GM18868 (cell line): ENCODE measurements around the gene TPPP3.

Experiments
- ATAC-seq: cut with Tn5 transposase; IDR thresholded peaks from one replicate; pipeline ENCODE4 v1.9.1; 2021; ENCODE audit warnings: mild to moderate bottlenecking, moderate library complexity; ENCODE audit not compliant: unreplicated experiment

Gene TPPP3

DNA sequence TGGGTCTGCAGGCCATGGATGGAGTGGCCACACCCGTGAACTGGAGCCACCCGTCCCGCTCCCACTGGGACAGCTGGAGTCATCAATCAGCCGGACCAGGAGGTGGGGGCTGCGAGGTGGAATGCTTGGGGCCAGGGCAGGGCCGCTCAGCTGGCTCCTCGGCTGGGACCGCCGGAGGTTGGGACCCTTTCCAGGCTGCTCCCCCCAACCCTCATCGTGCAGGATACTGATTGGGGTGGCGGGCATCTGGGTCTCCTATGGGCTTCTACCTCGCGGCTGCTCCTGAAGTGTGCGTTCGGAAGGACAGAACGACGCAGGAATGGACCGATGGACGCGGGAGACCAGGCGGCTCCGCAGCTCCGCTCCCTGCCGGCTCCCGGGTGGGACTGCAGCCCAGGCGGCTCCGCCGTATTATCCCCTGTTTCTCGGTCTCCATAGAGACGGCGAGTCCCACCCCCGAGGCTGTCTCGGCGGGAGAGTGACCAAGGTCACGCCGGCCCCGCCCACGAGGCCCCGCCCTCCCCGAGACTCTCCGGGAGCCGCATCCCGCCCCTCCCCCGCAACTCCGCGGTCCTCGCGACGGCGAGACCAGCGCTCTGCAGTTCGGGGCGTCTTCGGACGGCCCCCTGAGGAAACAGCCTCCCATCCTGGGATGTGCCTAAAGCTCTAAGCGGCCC, at the start of gene TPPP3:
TSS of gene TPPP3 (minus strand) at position 388 of the 677 bp plus-strand sequence. CDS start 2,387 bp downstream, outside the sequence.
- no peak for ATAC-seq

DNA sequence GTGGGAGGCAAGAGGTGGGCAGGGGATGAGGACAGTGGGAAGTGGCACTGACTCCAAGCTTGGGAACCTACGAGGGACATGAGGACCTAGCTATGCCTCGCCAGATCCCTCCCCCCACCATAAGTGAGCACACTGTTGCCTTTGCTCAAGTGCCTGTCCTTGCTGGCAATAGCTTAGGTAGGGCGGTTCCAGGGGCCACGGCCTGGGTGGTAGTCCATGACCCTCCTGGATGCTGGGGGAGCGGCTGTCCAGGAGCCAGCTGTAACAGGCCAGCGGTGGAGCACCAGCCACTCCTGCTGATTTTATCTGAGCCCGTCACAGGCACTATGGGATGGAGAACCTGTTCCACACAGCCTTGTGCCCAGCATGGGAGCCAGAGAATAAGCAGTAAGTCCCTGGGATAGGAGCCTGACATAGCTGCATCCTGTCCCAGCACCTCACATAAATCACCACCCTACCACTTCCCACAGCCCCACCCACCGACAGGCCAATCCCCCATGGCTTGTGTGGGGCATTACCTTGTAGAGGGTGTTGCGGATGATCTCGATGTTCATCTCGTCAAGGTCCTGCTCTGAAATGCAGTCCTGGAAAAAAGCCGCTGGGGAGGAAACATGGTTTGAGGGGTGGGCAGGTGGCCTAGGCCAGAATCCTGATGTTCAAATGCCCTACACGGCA, 49.4 kb upstream of the TPPP3 start:
- ATAC-seq, result no peak

DNA sequence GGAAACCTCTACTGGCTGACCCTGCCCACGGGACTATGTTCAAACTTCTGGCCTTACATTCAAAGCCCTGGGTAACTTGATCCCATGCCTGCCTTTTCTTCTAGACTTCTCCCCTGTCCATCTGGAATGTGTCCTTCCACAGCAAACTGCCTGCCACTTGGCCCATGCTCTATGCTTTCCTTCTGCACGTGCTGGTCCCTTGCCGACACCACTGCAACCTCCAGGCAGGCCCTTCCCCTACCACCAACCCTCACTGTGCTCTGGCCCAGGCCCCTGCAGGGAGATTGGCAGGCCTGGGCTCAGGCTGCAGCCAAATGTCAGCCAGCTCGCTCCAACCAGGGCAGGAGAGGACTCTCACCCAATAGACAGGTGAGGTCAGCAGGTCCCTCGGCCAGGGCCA, 48.6 kb upstream of the TPPP3 start:
- ATAC-seq, result no peak

DNA sequence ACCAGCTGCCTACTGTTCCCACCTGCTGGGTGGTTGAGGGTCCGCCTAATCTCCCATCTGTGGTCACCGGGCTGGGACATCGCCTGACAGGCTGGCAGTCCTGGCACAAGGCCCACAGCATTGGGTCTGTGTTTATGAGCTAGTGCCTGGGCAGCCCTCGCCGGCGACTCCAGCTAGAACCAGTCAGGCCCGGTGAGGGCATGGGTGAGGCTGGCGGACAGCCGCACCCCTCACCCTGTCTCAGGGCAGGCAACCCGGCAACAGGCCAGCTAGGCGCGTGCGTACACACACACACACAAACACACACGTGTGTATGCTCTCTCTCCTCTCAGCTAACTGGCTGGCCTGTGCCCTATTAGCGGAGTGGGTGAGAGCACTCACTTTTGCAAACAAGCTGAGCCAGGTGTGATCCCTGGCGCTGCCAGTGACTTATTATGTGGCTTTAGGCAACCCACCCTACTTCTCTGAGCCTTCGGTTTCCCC, 48.0 kb upstream of the TPPP3 start:
- ATAC-seq, result no peak

DNA sequence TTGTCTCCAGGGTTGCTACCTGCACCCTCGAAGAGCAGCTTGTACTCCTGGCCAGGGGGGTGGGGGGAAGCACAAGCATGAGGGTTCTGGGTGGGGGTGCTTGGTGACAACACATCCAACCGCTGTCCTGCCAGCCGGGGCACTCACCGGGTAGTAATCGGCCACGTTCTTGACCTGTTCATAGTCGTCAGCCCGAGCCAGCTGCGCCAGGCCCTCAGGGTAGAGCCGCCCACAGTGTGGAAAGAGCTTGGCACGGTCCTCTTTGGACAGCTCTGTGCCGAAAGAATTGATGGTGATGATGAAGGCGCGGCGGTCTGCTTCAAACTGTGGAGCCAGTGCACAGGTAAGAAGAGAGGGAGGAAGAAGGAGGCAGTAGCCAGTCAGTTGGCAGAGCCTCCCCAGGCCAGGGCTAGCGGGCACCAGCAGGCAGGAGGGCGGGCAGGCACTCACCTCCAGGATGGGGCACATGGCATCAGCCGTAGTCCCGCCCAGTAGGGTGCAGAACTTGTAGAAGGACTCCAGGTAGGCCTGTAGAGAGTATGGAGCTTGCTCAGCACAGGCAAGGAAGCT, 45.6 kb upstream of the TPPP3 start:
- no peak for ATAC-seq

DNA sequence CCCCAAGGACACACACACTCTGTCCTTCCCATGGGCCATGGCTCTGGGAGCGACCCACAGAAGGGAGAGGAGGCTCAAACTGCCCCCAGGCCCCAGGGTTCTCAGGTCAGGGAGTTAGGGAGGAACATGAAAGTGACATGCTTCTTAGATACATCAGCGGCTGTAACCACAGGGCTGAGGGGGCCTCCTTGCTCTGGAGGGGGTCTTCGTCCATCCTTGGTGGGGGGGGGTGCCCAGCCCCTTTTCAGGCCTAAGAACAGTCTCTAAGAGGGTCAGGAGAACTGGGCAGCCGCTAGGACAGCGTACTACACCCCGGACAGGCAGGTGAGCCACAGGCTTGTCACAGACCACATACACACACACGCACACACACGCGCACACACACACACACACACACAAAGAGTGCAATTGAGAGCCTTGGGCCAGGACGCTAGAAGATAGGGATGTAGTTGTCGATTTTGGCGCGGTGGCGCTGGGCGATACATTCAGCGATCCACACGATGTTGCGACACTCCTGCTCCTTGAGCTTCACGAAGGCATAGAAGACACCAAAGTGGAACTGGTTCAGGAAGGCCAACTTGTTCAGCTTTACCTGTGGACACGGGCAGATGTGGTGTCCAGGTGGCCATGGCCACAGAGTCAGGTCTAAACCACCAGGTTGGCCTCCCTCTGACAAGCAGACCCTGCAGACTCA, 44.9 kb upstream of the TPPP3 start:
- ATAC-seq, result no peak

DNA sequence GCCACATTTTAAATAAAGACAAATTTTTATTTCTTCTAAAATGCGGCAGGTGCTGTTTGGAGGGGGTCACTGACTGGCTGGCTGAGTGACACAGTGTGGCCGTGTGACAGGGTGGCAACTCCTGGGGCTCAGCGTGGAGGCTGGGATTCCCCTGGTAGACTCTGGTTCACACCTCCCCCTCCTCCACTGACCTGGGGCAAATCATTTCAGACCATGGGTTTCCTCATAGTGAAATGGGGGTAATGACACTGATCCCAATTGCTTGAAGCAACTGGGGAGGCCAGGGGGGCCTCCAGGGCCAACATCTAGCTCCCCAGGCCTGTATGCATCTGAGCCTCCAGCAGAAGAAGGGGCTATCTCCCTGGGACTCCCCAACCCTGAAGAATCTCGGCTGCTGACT, 44.2 kb upstream of the TPPP3 start:
- no peak for ATAC-seq

DNA sequence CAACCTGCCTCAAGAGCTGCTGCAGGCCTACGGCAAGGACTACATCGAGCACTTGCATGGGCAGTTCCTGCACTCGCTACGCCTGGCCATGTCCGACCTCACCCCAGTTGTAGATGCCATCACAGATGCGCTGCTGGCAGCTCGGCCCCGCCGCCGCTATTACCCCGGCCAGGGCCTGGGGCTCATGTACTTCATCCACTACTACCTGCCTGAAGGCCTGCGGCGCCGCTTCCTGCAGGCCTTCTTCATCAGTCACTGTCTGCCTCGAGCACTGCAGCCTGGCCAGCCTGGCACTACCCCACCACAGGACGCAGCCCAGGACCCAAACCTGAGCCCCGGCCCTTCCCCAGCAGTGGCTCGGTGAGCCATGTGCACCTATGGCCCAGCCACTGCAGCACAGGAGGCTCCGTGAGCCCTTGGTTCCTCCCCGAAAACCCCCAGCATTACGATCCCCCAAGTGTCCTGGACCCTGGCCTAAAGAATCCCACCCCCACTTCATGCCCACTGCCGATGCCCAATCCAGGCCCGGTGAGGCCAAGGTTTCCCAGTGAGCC, 43.4 kb upstream of the TPPP3 start:
- no peak for ATAC-seq

DNA sequence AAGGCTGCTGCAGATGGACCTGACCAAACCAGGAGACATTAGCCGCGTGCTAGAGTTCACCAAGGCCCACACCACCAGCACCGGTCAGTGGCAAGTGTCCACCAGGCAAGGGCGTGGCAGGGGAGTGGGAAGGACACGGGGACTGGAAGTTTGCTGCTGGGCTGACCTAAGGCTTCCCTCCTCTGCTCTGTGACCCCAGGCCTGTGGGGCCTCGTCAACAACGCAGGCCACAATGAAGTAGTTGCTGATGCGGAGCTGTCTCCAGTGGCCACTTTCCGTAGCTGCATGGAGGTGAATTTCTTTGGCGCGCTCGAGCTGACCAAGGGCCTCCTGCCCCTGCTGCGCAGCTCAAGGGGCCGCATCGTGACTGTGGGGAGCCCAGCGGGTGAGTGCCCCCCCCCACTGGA, 42.5 kb upstream of the TPPP3 start:
- ATAC-seq, result no peak

DNA sequence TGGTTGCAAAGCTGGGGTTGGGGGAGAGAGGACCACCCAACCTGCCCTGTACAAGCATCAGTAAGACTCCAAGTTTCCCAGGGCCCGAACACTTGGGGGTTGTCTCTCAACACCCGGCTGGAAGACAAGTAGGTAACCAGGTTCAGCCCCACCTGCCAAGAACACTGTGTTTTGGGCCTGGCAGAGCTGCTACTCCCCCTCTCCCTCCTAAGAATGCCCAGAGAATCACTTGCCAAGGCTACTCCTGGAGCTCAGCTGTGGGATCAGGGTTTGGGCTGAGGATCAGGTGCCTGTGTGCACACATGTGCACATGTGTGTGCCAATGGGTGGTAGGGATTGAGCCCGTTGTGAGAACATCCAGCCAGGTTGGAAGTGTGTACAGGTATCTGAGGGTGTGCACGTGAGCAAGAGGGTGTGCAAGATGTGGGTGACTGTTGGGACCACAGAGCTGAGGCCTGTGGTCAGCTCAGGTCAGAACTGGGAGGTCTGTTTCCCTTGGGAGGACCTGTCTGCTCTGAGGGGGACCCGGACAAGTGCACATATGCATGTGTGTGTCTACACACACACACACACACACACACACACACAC, 39.9 kb upstream of the TPPP3 start:
- no peak for ATAC-seq

DNA sequence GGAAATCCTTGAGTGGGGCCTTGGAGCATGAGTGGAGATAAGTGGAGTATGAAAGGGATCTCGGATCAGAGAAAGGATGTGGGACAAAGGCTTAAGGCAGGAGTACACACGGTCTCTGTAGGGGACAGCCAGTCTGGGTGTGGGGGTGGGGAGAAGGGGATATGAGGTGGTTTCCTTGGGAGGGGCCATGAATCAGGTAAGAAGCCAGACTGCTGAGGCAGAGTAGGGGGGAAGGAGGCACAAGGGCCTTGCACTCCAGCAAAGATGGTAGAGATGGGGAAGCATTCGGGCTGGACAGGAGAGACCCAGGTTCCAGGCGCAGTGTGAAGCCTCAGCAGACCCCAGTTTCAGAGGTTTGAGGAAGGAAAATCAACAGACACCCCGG, 39.2 kb upstream of the TPPP3 start:
- ATAC-seq, result no peak

DNA sequence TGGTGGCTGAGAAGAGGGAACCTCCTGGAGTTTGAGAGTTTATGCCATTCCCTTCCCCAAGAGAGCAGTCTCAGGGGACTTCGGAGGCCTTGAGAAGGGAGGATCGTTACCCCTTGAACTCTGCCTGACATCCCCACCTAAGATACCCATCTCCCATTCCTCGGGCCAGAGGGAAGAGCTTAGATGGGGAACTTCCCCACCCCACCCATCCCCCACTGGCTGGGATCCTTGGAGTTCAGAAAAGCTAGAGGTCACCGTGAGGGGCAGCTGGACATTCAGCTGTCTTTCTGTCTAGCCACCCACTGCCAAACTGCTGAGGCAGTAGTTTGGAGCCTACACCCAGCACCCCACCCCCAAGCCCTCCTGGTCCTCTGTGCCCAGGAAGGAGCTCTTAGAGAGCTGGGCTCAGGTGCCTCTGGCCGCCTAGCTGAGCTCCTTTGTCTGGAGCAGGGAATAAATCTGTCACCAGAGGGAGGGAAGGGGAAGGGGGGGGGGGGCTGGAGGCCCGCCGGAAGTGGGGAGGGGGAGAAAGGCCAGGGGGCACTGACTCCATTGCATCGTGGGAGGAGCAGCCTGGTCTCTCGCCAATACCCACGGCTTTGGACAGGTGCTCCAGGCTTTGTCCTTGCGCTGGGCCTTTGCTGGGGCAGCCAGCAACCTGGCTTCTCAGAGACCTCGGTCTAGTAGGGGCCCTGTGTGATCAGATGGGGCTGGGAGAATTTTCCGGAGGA, 38.6 kb upstream of the TPPP3 start:
- ATAC-seq, result no peak

DNA sequence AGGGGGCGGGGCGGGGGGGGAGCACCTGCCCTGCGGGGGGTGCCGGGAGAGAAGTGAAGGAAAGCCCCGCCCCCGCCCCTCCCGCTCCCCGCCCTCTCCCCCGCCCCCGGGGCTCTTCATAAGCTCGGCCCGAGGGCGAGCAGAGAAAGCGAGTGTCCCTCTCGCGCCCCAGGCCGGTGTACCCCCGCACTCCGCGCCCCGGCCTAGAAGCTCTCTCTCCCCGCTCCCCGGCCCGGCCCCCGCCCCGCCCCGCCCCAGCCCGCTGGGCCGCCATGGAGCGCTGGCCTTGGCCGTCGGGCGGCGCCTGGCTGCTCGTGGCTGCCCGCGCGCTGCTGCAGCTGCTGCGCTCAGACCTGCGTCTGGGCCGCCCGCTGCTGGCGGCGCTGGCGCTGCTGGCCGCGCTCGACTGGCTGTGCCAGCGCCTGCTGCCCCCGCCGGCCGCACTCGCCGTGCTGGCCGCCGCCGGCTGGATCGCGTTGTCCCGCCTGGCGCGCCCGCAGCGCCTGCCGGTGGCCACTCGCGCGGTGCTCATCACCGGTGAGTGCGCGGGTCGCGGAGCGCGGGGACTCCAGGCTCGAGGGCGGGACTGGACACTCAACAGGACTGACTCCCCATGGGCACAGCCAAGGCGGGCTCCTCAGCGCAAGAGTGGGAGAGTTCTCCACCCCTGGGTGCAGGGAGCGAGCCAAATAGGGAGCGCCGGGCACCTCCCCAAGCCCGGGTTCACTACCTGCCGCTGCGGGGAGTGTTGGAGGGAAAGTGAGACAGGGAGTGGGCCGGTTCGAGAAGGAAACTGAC, 37.9 kb upstream of the TPPP3 start, which contains the start of gene HSD11B2:
TSS of gene HSD11B2 (plus strand) at position 145 of the 798 bp plus-strand sequence. CDS start at position 273, 128 bp downstream.
- ATAC-seq, result no peak

DNA sequence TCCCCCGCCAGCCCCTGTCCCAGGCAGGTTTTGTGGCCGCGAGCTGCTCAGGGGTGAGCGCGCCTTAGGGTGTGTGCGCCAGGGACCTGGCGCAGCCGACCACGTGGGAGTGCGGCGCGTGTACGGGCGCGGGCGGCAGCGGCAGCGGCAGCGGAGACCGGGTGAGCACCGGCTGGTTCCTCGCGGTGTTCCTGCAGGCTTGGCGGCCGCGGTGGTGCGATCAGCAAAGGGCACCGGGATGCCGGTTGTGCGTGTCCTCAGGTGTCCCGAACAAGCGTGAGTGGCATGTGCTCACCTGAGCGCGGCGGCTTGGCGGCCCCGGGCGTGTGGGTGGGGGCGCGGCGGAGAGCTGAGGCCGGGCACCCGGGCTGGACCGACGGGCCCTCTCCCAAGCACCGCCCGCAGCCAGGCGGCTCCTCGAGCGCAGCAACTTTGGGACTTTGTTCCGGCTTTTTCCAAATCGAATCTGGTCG, 37.2 kb upstream of the TPPP3 start:
- ATAC-seq, result no peak

DNA sequence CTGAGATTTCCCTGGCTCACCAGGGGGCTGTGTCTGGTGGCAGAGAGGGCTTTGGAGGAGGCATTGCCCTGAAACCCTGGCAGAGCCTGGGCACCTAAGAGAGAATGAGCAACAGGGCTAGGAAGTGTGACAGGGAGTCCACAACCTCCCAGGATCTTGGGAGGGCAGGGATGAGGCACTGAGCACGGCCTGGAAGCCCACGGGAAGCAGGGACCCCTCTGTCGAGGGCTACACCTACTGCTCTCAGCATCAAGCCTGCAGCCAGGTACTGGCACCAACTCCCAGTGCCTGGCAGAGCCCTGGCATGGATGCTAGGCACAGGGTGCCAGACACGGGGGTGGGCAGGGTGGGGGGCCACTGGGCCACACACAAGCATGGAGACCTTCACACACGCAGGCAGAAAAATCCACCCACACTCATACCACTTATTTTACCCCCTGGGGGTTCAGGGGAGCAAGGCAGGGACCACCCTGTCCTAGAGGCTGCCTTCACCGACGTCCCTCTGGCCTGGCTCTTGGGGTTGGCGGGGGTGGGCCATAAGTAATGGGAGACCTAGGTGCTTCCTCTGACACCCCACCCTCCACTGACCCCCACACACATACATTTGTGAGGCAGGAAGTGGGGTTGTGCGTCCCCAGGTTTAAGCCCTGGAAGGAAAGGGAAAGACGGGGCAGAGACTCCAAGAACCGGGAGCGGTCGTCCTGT, 36.7 kb upstream of the TPPP3 start:
- ATAC-seq, result no peak

DNA sequence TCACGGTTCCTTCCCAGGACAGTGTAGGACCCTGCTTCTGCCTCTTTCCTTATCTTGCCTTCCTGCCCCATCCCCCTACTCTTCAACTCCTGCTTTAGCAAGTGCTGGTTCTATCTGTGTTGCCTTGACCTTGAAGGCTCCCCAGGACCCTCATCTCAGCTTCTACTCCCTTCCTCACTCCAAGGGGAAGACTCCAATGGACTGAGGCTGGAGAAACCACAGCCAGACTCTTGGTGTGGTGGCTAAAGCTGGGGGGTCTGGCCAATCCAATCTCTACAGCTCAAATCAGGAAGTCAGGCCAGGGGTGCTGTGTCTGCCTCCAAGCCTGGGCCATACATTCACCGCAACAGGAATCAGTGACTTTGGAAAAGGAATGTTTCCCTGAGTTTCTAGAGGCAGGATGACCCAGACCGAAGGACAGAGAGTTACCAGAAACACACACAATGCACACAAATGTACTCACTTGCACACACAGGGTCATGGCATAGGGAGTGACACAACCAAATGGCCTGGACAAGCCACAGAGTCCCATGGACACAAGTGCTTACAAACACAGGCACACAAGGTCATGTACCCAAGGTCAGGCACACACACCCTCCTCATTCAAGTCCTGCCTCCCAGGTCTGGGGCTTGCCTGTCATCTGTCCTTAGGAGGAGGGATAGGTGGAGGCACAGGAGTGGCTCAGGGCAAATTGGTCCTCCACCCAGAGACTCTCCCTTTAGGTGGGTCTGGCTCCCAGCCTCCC, 35.9 kb upstream of the TPPP3 start:
- no peak for ATAC-seq

DNA sequence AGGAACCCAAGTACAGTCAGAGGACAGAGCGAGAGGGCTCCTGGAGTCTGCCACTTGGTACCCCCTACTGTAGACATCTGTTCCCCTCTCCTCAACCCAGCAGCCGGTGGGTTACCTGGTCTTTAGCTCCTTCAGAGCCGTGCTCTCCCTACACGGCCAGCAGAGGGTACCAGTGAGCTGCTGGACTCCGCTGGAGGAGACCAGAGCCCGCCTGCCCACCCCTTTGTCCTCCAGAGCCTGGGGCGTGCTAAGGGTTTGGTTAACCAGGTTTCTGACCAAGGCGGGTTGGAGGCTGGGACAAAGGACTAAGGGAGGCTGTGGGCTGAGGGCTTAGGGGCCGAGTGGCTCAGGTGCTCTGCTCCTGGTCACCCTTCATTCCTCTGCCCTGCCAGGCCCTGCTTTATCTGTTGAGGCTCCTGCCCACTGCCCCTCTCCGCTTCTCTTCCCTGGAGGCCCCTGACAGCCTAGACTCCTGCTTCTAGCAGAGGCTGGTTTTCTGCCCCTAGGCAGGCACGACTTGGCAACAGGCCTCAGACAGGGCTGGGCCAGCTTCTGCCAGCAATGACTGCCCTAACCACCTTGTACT, 34.9 kb upstream of the TPPP3 start:
- ATAC-seq, result peak; percentile 48

DNA sequence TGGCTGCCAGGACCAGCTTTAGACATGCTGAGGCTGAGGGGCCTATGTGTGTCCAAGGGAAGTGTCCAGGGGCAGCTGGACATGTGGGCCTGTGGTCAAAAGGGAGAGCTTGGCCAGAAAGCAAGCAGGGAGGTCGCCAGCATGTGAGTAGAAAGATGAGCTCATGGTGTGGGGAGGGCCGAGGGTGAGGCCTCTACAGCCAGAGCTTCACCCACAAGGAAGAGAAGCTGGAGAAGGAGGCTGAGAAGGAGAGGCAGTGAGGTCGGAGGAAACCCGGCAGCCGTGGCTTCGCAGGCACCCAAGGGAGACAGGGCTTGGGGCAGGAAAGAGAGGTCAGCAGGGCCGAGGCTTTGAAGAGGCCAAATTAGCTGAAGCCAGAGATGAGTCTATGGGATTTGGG, 33.7 kb upstream of the TPPP3 start:
- ATAC-seq, result no peak
